ENCODE data around the gene LAMA2.

The LAMA2 gene

DNA sequence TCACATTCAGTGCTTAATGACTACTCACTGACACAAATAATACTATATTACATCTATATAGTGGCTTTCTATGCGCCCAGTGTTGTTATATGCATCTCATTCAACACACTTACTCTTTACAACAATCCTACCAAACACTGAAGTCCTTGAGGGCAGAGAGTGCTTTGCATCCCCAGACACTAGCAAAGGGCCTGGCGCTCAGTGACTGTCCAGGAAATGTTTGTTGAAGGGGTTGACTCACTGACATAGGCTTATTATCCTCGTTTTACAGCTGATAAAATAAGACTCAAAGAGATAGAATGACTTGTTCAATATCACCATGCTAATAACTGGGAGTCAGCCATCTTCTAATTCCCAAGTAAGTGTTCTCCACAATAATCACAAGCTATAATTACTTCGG is 663.8 kb downstream of the LAMA2 start:
- DNase-seq = no peak

DNA sequence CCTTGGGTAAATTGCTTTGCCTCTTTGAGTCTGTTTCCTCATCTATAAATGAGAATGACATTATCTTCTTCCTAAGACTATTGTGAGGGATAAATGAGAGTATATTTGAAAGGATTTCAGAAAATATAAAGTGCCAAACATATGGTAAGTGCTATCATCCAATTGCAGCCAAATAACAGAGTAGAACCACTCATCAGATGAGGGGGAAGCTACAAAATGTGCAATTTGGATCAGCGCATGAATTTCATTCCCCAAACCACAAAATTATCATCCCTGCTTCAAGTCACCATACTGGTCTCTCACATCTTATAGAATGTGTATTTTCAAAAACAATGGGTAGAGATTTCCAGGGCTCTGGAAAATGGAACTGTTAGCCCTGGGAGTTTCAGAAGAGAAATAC is 668.5 kb downstream of the LAMA2 start:
- no peak for DNase-seq

DNA sequence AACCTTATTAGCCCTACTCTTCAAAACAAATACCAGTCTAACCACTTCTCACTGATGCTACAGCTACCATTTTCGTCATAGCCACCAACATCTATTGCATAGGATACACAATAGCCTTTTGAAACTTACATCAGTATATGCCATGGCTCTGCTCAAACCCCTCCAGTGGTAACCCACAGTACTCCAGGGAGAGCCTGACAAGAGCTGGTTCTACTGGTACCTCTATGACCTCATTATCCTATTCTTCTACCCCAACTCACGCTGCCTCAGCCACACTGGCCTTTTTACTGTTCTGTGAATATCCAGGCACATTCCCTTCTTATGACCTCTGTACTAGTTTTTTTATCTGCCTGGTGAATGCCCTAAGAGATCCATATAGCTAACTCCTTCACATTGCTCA is 669.5 kb downstream of the LAMA2 start:
- DNase-seq = no peak

DNA sequence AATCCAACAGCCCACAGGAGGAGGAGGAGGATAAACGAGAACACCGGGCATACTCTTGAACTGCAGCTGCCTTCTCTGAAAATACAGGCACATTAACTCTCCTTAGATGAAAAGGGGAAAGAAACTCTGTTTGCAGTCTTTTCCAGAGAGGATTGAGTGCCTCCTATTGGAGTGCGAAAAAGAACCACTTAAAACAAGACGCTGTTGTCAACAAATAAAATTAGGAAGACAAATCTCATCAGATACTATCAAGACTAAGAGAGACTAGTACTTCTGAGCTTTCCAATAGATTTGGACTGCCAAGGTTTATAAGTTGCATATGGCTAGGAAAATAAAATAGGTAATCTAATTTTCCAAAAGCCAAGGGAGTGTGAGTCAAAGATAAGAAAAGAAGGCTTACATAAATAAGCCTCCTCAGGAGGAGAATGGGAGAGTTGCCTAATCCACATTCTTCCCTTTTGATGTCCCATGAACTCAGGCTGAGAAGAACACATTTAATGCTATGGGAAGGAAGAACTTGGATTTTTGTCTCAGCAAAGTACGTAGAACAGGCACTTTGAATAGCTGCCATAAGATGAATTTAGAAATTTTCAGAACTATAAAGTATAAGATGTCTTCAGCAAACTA is 672.4 kb downstream of the LAMA2 start:
- no peak for DNase-seq

DNA sequence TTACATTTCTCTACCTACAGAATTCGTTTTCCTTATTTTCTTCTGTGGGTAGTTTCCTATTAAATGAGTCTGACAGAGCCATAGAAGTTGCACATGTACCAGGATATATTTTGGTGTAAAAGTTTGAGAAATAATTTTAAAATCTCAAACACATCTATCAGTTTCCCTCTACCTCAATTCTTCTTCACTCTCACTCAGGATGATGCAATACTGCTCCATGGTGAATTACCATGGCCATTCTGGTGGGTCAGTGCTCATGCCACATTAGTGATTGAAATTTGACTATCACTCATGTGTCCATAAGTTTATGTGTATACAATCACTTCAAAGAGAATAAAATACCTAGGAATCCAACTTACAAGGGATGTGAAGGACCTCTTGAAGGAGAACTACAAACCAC is 675.3 kb downstream of the LAMA2 start:
- no peak for DNase-seq

DNA sequence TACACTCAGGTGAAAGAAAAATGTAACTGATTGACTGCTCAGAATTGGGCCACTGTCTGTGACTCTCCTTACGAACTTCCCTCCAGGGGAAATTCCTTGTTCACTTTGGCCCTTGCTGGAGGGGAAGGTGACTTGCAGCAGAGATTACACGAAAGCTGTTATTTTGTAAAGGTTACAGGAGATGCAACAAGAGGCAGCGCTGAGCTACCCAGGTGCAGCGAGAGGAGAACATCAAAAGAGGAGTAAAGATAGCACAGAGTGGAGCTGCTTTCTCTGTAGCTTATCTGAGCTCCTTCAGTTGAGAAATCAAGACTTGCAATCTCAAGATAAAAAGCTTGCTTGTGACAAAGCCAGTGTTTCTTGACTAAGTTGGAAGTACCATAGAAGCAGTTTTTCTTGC is 682.4 kb downstream of the LAMA2 start:
- no peak for DNase-seq

DNA sequence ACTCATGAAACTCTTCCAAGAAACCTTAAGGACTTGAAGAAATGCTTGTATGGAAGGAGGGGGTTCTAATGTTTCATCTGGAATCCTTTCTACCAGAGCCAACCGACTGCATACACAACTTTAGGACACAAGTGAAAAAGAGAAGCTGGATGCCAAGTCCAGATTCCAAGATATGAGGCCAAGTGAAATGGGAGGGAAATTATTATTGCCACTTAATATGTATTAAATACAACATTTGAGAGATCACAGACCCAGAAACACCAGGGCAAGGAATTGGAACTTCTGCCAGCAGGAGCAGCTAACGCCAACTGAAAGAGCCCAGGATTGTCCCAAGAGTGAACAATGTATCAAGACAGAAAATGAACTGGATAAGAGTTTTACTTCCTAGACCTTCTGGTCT is 682.9 kb downstream of the LAMA2 start:
- no peak for DNase-seq

All from CD4-positive, alpha-beta T cell treated with Interferon gamma for 1 hour (primary cell).